ENCODE results near the gene MLF2. TPM values are rescaled to one million over a fixed set of nuclear protein-coding genes. Genes with fewer than 3 reads are reported as not detected.

MLF2 gene
- total RNA-seq, 4 donors from 2014 or later: 158 to 170 (median 162) TPM

GRCh38 chr12:6734506-6735387 is 18.2 kb downstream of the MLF2 start:
- no peak for TF ChIP-seq CTCF (IDR thresholded peaks at IDR 0.05)
- TF ChIP-seq POLR2A (IDR thresholded peaks at IDR 0.05): no peak
- Histone ChIP-seq H3K27me3 (no peaks in the 10 kb centered on the region), H3K36me3 (peaks cover 17 to 48% (median 23%) of the 10 kb centered on the region in 3 donors), H3K9me3 (no peaks in the 10 kb centered on the region), H3K4me1 (peaks cover 0 to 16% (median 4%) of the 10 kb centered on the region in 3 donors), H3K27ac (peak overlapping the region in 1 of 4 donors; percentile 28), H3K4me3 (no peak overlapping the region)
- 79 to 87% methylated on average over 9 to 10 of the region's 10 CpGs for WGBS, 2 donors
- intact Hi-C loops (cut with DNase I): loop anchor here (5.0 kb wide), 1 partner anchor 93 kb away; the partner anchor contains the start of gene P3H3
- no peak for DNase-seq

GRCh38 chr12:6730169-6730568 is 22.8 kb downstream of the MLF2 start:
- Histone ChIP-seq H3K9me3 (no peaks in the 10 kb centered on the region), H3K27ac (no peak overlapping the region), H3K4me1 (peaks cover 0 to 8% (median 0%) of the 10 kb centered on the region in 3 donors), H3K4me3 (no peak overlapping the region), H3K27me3 (no peaks in the 10 kb centered on the region), H3K36me3 (peaks cover 28 to 79% (median 30%) of the 10 kb centered on the region in 3 donors)
- no peak for DNase-seq
- TF ChIP-seq CTCF (IDR thresholded peaks at IDR 0.05) (no peak), POLR2A (IDR thresholded peaks at IDR 0.05) (no peak)
- WGBS, 2 donors: 73 to 92% methylated on average over 3 to 5 of the region's 8 CpGs
- intact Hi-C loops (cut with DNase I): no loop called here

GRCh38 chr12:6729186-6729585 is 23.8 kb downstream of the MLF2 start:
- no peak for TF ChIP-seq CTCF (IDR thresholded peaks at IDR 0.05)
- TF ChIP-seq POLR2A (IDR thresholded peaks at IDR 0.05): no peak
- no peaks in the 10 kb centered on the region for H3K27me3 ChIP-seq
- 94% methylated on average over 9 of the region's 18 CpGs; no CpG with 5 or more reads in 1 of the 2 donors for WGBS, 2 donors
- no peaks in the 10 kb centered on the region for H3K9me3 ChIP-seq
- H3K4me1 ChIP-seq: peaks cover 0 to 17% (median 8%) of the 10 kb centered on the region in 3 donors
- intact Hi-C loops (cut with DNase I): no loop called here
- DNase-seq: no peak
- H3K36me3 ChIP-seq: peaks cover 28 to 71% (median 30%) of the 10 kb centered on the region in 3 donors
- no peak overlapping the region for H3K4me3 ChIP-seq
- no peak overlapping the region for H3K27ac ChIP-seq

GRCh38 chr12:6725350-6725749 is 27.6 kb downstream of the MLF2 start:
- TF ChIP-seq POLR2A (IDR thresholded peaks at IDR 0.05) (no peak), CTCF (IDR thresholded peaks at IDR 0.05) (no peak)
- no peaks in the 10 kb centered on the region for H3K27me3 ChIP-seq
- 87 to 93% methylated on average over 7 of the region's 7 CpGs for WGBS, 2 donors
- peaks cover 0 to 21% (median 8%) of the 10 kb centered on the region in 3 donors for H3K4me1 ChIP-seq
- DNase-seq: no peak
- H3K36me3 ChIP-seq: peaks cover 12 to 37% (median 18%) of the 10 kb centered on the region in 3 donors
- H3K27ac ChIP-seq: no peak overlapping the region
- H3K9me3 ChIP-seq: no peaks in the 10 kb centered on the region
- H3K4me3 ChIP-seq: no peak overlapping the region
- intact Hi-C loops (cut with DNase I): no loop called here

- no peak for TF ChIP-seq POLR2A (IDR thresholded peaks at IDR 0.05)
- no peak for TF ChIP-seq CTCF (IDR thresholded peaks at IDR 0.05)
- no peak for DNase-seq
- H3K4me3 ChIP-seq: peak overlapping the region; percentile 42 to 80 (median 59)
- 0% methylated on average over 2 to 5 of the region's 10 CpGs for whole genome bisulfite sequencing, 2 donors
- no peaks in the 10 kb centered on the region for H3K9me3 ChIP-seq
- peaks cover 2 to 28% (median 10%) of the 10 kb centered on the region in 3 donors for H3K36me3 ChIP-seq
- H3K4me1 ChIP-seq: peaks cover 0 to 21% (median 8%) of the 10 kb centered on the region in 3 donors
- no peaks in the 10 kb centered on the region for H3K27me3 ChIP-seq
- intact Hi-C loops (cut with DNase I): no loop called here
- peak overlapping the region; percentile 82 to 96 (median 88) for H3K27ac ChIP-seq
Observed at GRCh38 chr12:6724409-6724797, 28.5 kb downstream of the MLF2 start.
